Parathyroid adenoma (tissue), 2 donors: ENCODE results near the gene MAT1A.

Experiments
- H2AFZ ChIP-seq: fragments of 300-600 bp; sonication (generic); one replicate; pipeline ENCODE4 v1.7.0; 2017; ENCODE audit warnings: antibody characterized with exemption, mild to moderate bottlenecking
- H3K27ac ChIP-seq: fragments of 300-600 bp; sonication (generic); one replicate; pipeline ENCODE4 v1.7.0; 2017
- H3K27me3 ChIP-seq: fragments of 300-600 bp; sonication (generic); one replicate; pipeline ENCODE4 v1.7.0; 2017; ENCODE audit warnings: low read length; ENCODE audit not compliant: control insufficient read depth, insufficient read depth
- H3K36me3 ChIP-seq: fragments of 300-600 bp; sonication (generic); one replicate; pipeline ENCODE4 v1.7.0; 2017; ENCODE audit warnings: low read length; ENCODE audit not compliant: control insufficient read depth, insufficient read depth
- H3K4me1 ChIP-seq: fragments of 300-600 bp; sonication (generic); one replicate; pipeline ENCODE4 v1.7.0; 2017; ENCODE audit warnings: control low read depth
- H3K4me2 ChIP-seq: fragments of 300-600 bp; sonication (generic); one replicate; pipeline ENCODE4 v1.7.0; 2017; ENCODE audit warnings: low read length
- H3K4me3 ChIP-seq: fragments of 300-600 bp; sonication (generic); one replicate; pipeline ENCODE4 v1.7.0; 2017; ENCODE audit warnings: low read depth, low read length
- H3K79me2 ChIP-seq: fragments of 300-600 bp; sonication (generic); one replicate; pipeline ENCODE4 v1.7.0; 2017; ENCODE audit warnings: control low read depth
- H3K9ac ChIP-seq: fragments of 300-600 bp; sonication (generic); one replicate; pipeline ENCODE4 v1.7.0; 2017; ENCODE audit warnings: mild to moderate bottlenecking
- H3K9me3 ChIP-seq: fragments of 300-600 bp; sonication (generic); one replicate; pipeline ENCODE4 v1.7.0; 2017; ENCODE audit warnings: low read length; ENCODE audit not compliant: control insufficient read depth
- TF ChIP-seq, protein P1 (sequence below): fragments of 300-600 bp; sonication (generic); IDR thresholded peaks from one replicate; pipeline ENCODE4 v1.7.0; 2017; ENCODE audit warnings: antibody characterized with exemption, mild to moderate bottlenecking
- donor health status: primary hyperparathyroidism.

MAT1A gene

DNA sequence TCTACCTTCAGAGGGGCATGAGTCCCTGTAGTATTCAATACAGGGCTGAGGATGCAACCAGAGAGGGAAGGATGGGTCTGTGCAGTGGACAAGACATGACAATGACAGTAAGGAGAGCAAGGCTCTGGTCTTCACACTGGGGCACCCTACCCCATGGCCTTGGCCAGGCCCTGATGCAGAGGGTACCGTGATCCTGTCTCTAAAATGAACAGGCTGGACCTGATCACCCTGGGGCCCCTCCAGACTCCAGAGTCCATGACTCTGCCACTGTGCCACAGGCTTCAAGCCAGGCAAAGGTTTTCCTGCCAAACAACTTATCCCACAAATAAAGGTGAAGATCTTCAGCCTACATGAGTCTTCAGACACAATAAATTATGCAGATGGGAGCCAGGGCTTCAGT is 4.9 kb downstream of the MAT1A start:
- TF ChIP-seq, protein P1, sequence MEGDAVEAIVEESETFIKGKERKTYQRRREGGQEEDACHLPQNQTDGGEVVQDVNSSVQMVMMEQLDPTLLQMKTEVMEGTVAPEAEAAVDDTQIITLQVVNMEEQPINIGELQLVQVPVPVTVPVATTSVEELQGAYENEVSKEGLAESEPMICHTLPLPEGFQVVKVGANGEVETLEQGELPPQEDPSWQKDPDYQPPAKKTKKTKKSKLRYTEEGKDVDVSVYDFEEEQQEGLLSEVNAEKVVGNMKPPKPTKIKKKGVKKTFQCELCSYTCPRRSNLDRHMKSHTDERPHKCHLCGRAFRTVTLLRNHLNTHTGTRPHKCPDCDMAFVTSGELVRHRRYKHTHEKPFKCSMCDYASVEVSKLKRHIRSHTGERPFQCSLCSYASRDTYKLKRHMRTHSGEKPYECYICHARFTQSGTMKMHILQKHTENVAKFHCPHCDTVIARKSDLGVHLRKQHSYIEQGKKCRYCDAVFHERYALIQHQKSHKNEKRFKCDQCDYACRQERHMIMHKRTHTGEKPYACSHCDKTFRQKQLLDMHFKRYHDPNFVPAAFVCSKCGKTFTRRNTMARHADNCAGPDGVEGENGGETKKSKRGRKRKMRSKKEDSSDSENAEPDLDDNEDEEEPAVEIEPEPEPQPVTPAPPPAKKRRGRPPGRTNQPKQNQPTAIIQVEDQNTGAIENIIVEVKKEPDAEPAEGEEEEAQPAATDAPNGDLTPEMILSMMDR, result no peak
- Histone ChIP-seq H3K9ac (no peak overlapping the region), H2AFZ (no peak overlapping the region), H3K27ac (no peak overlapping the region), H3K36me3 (no peaks in the 10 kb centered on the region), H3K4me2 (no peak overlapping the region), H3K4me1 (no peaks in the 10 kb centered on the region), H3K27me3 (no peaks in the 10 kb centered on the region), H3K79me2 (no peaks in the 10 kb centered on the region), H3K4me3 (no peak overlapping the region), H3K9me3 (no peaks in the 10 kb centered on the region)

DNA sequence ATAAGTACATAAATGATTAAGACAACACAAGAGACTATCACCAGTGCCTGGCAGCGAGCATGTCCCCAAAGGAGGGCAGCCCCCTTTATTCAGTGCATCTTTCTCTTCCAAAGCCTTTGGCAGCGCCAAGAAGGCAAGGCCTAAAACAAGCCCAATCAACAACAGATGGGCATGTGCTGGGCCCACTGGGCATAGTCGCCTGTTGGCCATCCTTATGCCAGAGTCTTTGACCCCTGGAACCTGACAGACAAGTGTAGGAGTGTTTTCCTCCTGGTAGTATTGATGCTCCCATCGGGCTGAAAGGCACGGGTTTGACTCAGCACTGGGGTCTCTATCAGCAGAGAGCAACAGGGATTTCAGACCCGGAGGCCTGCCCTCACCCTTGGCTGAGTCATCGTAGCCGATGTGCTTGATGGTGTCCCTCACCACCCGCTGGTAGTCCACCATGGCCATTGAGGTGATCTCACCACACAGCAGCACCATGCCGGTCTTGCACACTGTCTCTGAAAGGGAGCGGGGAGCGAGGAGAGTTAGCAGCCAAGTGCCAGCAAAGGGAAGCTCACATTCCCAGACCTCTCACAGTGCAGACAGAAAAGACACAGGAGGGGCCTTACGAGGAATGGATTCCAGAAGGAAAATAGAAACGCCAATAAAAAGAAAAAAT is 5.8 kb downstream of the MAT1A start:
- Histone ChIP-seq H3K9ac (no peak overlapping the region), H3K9me3 (no peaks in the 10 kb centered on the region), H3K79me2 (no peaks in the 10 kb centered on the region), H3K27ac (no peak overlapping the region), H3K4me1 (no peaks in the 10 kb centered on the region), H3K36me3 (no peaks in the 10 kb centered on the region), H3K27me3 (no peaks in the 10 kb centered on the region), H2AFZ (no peak overlapping the region), H3K4me3 (no peak overlapping the region), H3K4me2 (no peak overlapping the region)
- TF ChIP-seq, protein P1, result no peak

DNA sequence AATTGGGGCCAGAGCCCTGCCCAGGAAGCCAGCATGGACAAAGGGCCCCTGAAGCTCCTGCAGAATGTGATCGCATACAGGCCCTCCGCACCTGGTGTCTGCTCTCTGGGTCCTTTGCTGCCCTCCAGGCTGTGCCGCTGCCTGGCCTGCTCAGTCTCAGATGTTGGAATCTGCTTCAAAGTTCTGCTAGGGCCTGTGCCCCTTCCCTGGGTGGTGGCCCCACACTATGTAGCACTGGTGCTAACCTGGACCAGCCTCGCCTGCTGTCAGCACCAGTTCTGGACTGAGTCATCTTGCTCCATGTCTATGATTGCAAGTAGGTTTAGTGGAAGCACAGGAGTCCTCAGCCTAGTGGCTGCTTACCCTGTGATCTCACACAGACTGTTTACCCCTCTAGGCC is 6.3 kb downstream of the MAT1A start:
- Histone ChIP-seq H3K9ac (no peak overlapping the region), H3K4me1 (no peaks in the 10 kb centered on the region), H3K27ac (no peak overlapping the region), H3K36me3 (no peaks in the 10 kb centered on the region), H3K9me3 (no peaks in the 10 kb centered on the region), H3K27me3 (no peaks in the 10 kb centered on the region), H3K4me2 (no peak overlapping the region), H3K79me2 (no peaks in the 10 kb centered on the region), H3K4me3 (no peak overlapping the region), H2AFZ (no peak overlapping the region)
- TF ChIP-seq, protein P1, result no peak

DNA sequence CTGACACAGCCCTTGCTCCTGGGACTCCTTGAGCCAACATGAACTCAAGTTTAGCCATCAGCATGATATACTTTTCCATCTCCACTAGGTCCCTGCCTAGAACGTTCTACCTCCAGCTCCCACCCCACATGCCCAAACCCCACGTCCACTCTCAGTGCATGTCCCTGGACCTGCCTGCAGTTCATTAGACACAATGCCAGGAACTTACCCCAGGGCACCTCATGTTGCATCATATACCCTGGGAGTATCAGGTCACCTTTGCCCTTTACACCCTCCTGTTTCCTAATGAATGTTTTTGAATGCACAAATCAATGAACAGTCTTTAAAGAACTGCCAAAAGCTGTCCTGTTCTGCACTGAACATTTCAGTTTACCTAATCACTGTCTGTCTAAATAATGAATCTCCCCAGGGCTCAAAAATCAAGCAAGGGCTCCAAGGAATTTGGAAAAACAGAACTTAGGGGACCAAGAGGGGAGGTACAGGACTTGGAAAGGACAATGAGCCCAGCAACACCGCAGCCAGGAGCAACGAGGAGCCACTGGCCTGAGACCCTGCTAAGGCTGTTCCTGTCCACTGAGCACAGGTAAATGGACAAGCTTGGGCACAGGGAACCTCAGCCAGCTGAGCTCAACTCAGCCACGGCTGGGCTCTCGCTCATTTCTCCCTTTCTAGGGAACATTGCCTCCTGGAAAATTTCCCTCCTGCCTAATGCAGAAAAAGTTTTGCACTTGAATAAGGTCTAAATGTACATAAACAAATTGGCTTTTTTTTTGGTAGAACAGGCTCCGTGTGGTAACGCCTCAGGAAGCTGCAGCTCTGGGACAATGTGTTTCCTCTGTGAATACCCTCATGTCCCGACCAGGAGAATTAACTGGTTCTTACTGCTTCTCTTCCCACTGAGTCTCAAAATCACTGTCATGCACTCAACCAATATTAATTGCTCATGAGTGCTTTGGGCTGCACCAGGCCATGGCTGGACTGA is 7.4 kb downstream of the MAT1A start:
- Histone ChIP-seq H3K36me3 (no peaks in the 10 kb centered on the region), H3K27ac (no peak overlapping the region), H3K4me2 (no peak overlapping the region), H3K9me3 (no peaks in the 10 kb centered on the region), H3K4me1 (no peaks in the 10 kb centered on the region), H3K9ac (no peak overlapping the region), H3K4me3 (no peak overlapping the region), H3K27me3 (no peaks in the 10 kb centered on the region), H3K79me2 (no peaks in the 10 kb centered on the region), H2AFZ (no peak overlapping the region)
- TF ChIP-seq, protein P1, result no peak
